HG02840 (cell line): ENCODE measurements around the gene INPP4B.

Source experiments
- ATAC-seq: cut with Tn5 transposase; IDR thresholded peaks from one replicate; pipeline ENCODE4 v1.9.1; 2021; ENCODE audit warnings: mild to moderate bottlenecking, moderate library complexity, moderate number of reproducible peaks; ENCODE audit not compliant: unreplicated experiment, low FRiP score

The INPP4B gene

DNA sequence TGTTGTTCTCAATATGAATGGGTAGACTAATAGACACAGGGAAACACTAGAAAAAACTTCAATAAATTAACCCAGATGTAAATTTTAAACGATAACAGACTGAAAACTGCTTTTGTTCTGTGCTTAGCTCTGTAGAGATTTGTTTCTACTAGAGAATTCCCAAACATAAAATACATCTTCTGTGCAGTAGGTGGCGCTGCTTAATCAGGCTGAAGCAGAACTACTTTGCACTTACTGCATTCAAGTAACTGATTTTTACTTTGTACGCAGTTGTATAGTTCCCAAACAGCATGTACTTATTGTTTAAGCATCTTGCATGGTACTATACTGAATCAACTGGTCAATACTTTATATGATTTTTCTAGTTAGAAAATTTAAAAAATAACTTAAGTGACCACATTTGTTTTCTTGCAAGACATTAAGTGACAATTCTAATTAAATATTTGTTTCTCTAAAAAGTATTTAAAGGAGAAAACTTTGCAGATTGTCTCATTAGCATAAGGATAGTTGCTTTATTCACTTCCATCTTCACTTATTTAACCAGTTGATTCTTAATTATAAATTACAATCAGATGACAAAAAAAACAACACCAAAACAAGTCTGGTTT is 719.1 kb downstream of the INPP4B start:
- peak; percentile 57 for ATAC-seq

GRCh38 chr4:142124874-142125273 is 721.2 kb downstream of the INPP4B start:
- ATAC-seq, result no peak

DNA sequence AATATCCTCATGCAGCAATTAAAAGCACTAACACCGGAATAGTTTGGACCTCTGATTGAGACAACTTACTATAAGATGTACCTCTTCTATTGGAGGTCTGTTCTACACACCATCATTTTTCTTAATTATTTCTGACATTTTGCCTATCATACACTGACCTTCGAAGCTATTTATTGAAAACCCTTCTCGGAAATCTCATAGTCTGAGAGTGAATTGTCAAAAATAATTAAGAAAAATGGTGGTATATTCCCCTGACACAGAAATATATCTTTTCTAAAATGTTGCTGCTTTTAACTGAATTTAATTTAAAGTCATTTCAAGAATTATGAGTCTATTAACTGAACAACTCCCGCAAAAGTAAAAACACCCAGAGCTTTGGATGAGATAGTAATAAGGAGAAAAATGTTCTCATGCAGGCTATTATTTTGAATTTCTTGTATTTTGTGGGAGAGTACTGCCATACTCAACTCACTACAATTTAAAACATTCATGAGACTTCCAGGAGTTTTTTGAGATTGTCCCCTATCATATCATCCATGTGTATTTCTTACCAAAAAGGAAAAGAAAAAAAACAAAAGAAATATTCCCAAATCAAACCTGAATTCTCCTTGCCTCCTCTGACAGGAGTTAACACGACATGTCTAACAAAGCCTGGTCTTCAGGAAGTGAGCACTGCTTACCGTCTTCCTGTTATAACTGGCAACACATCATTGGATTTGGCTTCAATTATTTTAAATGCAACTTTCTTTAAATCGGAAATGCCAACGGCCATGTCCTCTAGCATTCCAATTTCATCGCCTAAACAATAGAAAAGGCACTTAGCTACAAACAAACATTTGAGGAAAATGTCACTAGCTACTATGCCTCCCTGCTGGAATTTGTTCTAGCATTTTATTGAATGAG is 724.4 kb downstream of the INPP4B start:
- no peak for ATAC-seq

- no peak for ATAC-seq
Observed at GRCh38 chr4:142120921-142121320, 725.2 kb downstream of the INPP4B start.

- ATAC-seq, result no peak
Observed at GRCh38 chr4:142112451-142112850, 733.6 kb downstream of the INPP4B start.

GRCh38 chr4:142110136-142110535 is 736.0 kb downstream of the INPP4B start:
- no peak for ATAC-seq

GRCh38 chr4:142104041-142104440 is 742.1 kb downstream of the INPP4B start:
- no peak for ATAC-seq

GRCh38 chr4:142101401-142101800 is 744.7 kb downstream of the INPP4B start:
- no peak for ATAC-seq

DNA sequence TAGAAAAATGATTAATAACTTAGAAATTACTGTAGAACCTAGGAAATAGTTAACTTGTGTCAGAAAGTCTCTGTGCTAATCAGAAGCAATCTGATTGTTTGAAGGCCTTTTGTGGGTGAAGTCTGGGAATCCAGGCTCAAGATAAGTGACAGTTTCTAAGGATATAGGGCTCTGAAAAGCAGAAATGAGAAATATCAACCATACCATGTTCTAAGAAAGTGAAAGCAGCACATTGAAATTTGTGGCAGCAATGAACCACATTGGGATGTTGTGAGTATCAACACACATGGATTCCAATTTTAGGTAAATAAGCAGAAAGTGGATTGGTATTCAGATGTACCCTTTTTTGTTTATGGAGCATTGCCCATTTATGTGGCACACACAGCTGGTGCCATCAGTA is 745.2 kb downstream of the INPP4B start:
- ATAC-seq, result no peak

- ATAC-seq, result no peak
Observed at GRCh38 chr4:142098900-142099545, 747.1 kb downstream of the INPP4B start.

GRCh38 chr4:142098380-142098779 is 747.7 kb downstream of the INPP4B start:
- no peak for ATAC-seq

DNA sequence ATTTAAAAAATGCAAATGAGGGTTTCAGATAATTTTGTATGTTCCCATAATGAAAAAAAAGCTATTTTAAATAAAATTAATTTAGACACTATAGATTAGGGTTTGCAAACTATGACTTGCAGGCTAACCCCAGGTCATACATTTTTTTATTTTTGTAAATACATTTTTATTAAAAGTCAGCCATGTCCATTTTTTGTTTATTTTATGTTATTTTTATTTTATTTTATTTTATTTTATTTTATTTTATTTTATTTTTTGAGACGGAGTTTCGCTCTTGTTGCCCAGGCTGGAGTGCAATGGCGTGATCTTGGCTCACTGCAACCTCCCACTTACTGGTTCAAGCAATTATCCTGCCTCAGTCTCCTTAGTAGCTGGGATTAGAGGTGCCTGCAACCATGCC is 749.1 kb downstream of the INPP4B start:
- ATAC-seq, result no peak

GRCh38 chr4:142095886-142096605 is 750.1 kb downstream of the INPP4B start:
- ATAC-seq, result no peak

DNA sequence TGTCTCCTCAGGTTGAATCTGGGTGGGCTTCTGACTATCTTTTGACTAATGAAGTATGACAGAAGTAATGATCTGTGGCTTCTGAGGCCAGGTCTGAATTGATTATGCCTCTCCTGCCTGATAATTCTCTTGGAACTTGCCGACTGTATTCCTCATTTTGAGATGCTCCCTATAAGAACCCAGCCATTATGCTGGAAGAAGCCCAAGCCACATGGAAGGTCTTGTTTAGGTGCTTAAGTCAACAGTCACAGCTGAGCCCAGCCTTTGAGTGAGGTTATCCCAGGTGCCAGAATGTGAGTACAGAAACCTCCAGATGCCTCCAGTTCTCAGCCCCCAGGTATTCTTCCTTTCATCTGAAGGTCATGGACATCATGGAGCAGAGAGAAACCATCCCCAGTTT is 753.2 kb downstream of the INPP4B start:
- no peak for ATAC-seq

- ATAC-seq, result no peak
Observed at GRCh38 chr4:142091691-142092182, 754.4 kb downstream of the INPP4B start.

GRCh38 chr4:142091085-142091513 is 755.0 kb downstream of the INPP4B start:
- no peak for ATAC-seq

DNA sequence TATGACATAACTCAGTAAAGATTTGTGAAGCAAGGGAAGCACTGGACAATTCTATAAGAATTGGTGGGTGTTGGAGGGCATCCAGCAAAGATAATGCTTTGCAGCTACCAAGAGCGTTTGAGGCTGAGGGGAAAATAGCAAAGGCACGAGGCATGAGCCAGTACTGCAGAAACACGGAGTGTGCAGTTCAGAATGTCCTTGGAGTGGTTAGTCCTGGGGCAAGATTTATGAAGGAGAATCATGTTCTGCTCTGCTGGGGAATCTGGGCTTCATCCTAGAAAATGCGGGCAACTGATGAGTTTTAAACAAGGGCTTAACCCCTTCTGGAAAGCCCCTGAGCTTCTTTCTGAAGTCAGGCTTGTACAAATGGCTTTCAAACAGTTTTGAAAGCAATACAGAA is 757.2 kb downstream of the INPP4B start:
- no peak for ATAC-seq

DNA sequence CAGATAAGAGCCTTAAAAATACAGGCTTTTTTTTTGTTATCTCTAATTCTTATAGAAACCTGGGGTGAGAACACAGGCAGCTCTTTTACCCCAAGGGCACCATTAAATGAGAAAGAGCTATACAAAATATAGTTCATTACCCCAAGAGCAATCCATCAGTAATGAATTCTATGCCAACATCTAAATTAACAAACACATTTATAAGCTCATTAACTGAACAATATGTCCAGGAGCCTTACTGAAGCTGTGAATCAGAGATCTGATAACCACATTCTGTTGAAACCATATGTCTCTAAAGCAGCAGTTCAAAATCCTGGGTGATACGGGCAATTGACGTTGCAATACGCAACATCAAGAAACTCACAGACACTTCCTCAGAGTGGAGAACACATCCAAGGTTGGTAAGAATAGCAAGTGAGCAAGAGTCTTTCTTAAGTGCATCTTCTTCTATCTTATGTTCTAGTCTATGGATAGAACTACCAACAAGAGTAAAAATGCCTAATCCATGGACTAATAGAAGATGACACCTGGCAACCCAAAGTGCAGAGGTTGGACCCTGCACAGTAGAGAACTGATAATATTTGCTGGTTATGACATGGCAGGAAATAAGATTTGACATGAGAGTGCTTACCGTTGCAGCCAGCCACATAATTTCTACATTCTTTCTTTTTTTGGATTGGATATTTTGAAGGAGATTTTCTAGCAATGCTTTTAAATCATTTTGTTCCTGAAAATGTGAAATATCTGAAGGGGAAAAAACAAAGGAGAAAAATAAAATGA is 760.4 kb downstream of the INPP4B start:
- ATAC-seq, result no peak

DNA sequence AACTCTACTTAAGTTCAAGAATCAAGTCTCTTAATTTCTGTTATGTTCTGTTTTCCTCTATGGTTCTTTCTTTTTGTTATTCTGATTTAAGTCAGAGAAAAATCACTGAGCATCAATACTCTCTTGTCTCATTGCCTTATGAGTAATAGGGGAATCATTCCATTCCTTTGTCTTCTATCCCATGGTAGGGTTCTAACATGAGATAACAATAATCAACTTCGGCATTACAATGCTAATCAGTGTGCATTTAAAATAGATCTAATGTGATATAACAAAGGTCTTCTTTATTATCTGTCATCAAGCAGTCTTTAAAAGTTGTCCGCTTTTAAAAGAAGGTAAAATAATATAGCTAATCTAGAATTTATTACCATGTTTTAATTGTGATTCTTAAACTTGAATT is 762.8 kb downstream of the INPP4B start:
- no peak for ATAC-seq

- ATAC-seq, result no peak
Observed at GRCh38 chr4:142081025-142081424, 765.1 kb downstream of the INPP4B start.
